ENCODE results near the gene GGN. TPM values are rescaled to one million over a fixed set of nuclear protein-coding genes. Genes with fewer than 3 reads are reported as not detected.

Gene GGN
- total and polyA plus RNA-seq, 9 of the 15 experiments (the other 6 are each of a cell fraction or from before 2014, with no cell fraction given) = 0.15 to 0.33 TPM; not detected in 7

GRCh38 chr19:38374332-38375097 lies 13.3 kb downstream of the GGN start, which contains the start of gene PSMD8 (continued):
- TF ChIP-seq ARID4B (CRISPR knock-in tag; IDR thresholded peaks at IDR 0.05) = peak; percentile 88
- no peak for TF ChIP-seq ZFP30 (CRISPR knock-in tag; IDR thresholded peaks at IDR 0.05; ENCODE audit: borderline replicate concordance)
- TF ChIP-seq MITF (IDR thresholded peaks at IDR 0.05) = 0 out of 2 replicates have a peak, but pooled peaks have one; percentile 29
- peak; percentile 67 for TF ChIP-seq ELF2 (CRISPR knock-in tag; IDR thresholded peaks at IDR 0.05)
- peak; percentile 51 to 82; a peak in 1 of 4 replicates for TF ChIP-seq UBTF (IDR thresholded peaks at IDR 0.05; ENCODE audit: borderline replicate concordance in 1 of 2, low read depth in 2 of 2, low read length in 2 of 2)
- no peak for TF ChIP-seq DEAF1 (CRISPR knock-in tag; IDR thresholded peaks at IDR 0.05)
- no peak for TF ChIP-seq ZNF224 (CRISPR knock-in tag; IDR thresholded peaks at IDR 0.05)
- no peak for TF ChIP-seq E2F5 (CRISPR knock-in tag; IDR thresholded peaks at IDR 0.05)
- TF ChIP-seq ZFP91 (CRISPR knock-in tag; IDR thresholded peaks at IDR 0.05) = 0 out of 2 replicates have a peak, but pooled peaks have one; percentile 24
- no peak for TF ChIP-seq SREBF2 (CRISPR knock-in tag; IDR thresholded peaks at IDR 0.05)
- no peak for TF ChIP-seq CREB5 (CRISPR knock-in tag; IDR thresholded peaks at IDR 0.05)

All from K562 (cell line).